HuH-7.5 (cell line): ENCODE results near the gene C3orf52.
A peak's percentile ranks its signal among the peaks of the same experiment; 100 is the strongest.

Source experiments
- DNase-seq: peaks from one replicate; pipeline ENCODE4 v3.0.0; 2011; ENCODE audit warnings: low spot score

Gene C3orf52

DNA sequence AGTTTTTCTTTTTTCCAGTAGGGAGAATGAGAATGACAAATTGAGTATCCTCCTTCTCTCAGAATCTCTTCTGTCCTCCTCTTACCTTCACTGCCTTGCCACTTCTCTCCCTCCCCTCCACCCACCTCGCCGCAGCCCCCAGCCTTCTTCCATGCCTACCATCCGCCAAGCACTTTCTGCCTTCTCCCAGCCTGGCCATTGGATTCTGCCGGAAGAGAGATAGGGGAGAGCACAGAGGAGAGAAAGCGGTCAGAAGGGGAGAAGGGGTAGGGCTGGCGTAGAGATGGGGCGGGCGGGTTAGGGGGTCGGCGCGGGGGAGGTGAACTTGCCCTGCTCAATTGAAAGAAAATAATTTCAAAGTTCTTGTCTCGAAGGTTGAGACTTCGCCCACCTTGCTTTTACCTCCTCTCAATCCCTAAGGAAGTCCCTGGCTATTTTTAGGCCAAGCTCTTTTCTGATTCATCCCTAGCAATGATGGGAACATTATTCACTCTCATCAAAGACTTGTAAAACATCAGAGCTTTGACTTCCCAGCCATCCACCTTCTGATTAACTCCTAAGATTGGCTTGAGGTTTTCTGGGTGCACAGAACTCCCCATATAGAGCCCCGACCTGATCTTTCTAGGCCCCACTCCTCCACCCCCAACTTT lies 811 bp downstream of the C3orf52 start:
- DNase-seq: no peak

DNA sequence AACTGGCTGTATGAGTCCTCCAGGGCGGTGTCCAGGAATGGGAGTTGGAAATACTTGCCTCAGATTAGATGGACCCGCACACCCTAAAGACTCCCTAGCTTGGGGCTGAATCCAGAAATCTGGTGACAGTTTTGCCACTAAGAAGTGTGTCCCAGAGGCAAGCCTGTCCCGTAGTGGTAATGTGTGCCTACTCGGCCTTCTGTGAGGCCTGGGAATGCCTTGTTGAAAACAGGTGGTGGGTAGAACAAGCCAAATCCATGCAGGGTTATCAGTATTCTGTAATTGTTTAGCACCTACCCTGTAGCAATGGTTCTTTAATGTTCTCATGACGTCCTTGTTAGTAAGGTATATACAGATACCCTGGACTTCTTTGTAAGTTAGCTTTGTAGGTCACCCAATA lies 1.6 kb downstream of the C3orf52 start:
- no peak for DNase-seq

DNA sequence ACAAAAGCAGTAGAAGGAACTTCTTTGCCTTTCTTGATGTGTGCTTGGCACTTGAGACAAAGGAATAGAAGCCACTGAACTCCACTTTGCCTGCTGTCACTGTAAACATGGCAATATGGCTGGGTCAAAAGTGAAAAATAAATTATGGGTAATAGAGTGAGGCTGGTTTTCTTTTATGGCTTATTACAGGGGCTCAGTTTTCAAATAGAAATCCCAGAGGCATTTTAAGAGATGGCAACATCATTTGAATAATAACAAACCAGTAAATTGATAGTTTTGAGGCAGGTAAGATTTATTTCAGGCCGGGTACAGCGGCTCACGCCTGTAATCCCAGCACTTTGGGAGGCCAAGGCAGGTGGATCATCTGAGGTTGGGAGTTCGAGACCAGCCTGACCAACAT lies 2.8 kb downstream of the C3orf52 start:
- DNase-seq: no peak

DNA sequence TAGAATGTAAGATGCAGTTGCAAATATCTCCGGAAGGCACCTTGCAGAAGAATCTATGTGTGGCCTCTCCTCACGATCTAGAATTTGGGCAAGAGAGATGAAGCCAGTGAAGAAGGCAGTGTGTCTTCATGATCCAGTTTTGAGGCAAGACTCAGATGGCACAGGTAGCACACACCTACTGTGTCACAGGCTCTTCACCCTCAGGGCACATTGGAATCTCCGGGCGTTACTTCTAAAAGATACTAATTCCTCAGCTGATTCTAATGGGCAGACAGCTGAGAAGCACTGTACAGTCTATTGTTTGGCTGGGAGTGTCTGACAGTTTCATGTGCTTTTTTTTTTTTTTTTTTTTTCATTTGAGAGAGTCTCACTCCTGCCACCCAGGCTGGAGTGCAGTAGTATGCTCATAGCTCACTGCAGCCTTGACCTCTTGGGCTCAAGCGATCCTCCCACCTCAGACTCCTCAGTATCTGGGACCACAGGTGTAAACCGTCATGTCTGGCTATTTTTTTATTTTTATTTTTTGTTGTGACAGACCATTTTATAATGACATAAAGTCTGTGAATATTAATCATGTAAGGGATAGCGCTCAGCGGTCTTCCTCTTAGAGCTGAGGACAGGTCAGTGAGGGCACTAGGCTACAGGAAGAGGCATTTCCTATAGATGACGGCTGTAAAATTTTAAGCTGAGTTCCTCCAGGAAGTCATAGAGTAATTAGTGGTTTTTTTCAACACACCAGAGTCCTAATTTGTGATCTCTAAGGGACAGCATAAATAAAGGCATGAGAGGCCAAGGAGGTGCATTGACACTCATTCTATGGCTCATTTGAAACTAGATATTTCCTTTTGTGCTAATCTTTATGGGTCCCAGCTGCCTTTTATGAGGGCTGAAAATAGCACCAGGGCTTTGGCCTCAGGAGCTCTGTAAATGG lies 4.0 kb downstream of the C3orf52 start:
- DNase-seq: no peak

DNA sequence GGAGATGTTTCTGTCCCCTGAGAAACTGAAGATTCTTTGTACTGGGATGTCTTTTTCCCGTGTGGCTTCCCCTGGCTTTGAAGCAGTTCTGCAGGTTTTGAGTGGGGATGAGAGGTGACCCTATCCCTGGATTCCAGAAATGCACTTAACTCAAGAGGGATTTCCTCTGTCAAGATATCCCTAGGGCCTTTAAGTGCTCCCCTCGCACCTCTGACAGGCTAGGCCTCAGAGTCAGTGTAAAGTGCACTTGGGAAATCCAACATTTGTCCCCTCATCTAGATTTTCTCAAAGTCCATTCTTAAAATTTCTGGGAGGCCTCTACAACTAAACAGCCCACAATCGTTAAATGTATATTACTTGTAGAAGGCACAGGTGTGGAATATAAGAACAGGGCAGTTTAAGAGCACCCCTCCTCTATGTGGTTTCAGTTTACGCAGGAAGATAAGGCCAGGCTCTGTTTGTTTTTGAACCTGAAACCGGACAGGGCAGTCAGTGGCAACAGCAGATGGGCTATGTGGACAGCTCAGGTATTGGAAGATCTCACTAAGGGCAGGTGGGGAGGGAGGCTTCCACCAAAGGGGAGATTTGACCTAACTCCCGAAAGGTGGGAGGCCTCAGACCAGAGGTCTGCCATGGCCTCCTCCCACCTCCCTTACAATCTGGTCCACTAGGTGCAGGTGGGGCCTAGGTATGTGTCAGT lies 4.8 kb downstream of the C3orf52 start:
- DNase-seq: peak; percentile 38

DNA sequence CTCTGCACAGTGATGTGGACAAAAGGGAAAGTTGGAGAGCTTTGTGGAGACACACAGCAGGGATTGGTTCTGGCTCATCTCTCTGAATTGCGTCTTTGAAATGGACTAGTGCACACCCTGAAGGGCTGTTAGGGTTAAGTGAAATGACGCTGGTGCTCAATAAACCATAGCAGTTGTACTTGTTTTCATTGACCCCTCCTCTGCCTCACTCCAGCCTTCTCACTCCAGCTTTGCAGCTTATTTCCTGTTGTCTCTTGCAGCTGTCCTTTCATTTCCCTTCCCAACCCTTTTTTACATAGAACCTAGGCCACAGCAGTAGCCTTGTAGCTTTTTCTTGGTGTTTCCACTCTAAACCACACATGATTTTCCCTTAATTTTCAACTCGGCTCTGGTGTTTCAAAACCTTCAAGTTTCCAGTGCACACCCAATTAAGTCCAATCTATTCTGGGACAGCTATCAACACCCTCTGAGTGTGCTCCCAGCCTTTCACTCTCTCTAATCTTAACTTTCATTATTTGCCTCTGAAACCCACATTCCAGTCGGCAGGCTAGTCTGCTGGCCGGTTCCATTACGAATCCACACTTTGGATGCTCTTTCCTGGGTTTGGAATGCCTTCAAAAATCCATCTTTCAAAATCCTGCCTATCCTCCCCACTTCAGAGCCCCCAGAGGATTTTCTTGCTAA lies 6.4 kb downstream of the C3orf52 start:
- no peak for DNase-seq

DNA sequence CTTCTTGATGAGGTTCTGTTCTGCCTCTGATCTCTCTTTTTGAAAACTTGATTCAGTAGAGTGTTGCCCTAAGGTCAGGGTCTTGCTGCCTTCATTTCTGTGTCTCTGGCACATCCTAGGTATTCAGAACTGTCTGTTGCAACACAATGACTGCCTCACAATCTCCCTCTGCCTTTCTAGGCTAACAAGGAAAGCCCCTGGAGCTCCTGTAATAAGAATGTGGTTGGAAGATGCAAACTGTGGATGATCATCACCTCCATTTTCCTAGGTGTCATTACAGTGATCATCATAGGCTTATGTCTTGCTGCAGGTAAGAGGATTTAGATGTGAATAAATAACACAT lies 7.0 kb downstream of the C3orf52 start:
- DNase-seq: no peak

DNA sequence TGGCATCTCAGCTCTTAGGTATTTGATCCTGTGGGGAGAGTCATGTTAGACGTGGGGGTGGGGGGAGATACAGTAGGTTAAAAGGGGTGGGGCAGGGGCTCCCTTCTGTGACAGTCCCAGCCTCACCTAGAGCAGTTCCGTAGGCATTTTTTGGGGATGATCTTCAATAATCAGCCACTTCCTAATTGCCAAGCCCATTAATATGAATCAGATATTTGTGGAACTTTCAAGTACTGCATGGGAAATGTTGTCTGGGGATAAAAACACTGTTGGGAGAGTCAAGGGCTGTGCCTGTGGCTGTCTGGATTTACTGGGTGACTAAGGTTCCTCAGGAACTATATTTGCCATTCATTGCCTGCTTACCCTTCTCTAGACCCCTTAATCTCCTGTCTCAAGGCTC lies 9.5 kb downstream of the C3orf52 start:
- no peak for DNase-seq

DNA sequence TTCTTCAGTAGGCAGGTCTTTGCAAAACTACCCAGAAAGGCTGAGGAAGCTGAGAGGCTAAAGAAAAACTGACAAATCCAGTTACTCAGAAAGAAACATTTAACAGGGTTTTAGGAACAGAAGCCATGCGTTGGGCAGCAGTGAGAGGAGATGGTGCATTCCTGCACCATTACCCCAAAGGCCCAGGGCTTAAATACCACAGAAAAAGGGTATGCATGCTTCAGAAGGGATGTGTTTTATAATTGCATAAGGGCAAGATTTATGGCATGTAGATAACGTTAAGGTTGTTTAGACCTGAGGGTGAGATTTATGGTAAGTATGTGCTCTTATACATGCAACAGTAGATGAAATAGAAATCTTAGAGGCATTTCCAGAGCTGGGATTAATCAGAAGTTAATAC lies 10.0 kb downstream of the C3orf52 start:
- no peak for DNase-seq

DNA sequence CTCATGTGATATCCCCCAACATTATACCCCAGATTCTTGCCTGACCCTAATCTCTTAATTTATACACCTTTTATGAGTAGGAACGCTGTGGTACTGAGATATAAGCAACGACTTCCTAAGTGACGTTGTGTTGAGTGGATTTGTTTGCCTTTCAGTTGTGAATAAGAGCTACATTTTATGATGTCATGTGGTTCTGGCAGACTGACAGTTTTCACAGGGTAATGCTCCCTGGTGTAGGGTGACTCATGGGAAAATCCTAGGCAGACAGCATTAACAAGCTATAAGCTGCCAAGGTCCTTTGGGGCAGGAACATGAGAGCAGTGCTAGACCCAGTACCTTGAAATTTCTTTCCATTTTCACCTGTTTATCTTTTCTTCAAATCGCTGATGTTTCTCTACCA lies 11.2 kb downstream of the C3orf52 start:
- no peak for DNase-seq

DNA sequence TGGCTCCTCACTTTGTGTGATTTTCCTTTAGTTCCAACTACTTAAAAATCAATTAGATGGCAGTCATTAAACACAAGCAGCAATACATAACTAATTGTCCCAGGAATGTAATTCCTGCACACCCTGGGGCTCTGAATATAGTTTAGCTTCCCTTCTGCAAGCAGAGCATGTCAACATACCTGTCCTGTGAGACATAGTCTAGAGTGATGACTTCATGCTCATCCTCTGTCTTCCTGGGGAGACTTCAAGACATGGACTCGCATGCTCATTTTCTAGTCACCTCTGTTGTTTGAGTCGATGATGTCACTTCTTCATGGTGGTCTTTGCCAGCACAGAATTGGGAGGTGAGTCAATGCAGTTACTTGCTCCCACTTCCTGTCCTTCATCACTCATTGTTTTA lies 15.7 kb downstream of the C3orf52 start:
- no peak for DNase-seq

DNA sequence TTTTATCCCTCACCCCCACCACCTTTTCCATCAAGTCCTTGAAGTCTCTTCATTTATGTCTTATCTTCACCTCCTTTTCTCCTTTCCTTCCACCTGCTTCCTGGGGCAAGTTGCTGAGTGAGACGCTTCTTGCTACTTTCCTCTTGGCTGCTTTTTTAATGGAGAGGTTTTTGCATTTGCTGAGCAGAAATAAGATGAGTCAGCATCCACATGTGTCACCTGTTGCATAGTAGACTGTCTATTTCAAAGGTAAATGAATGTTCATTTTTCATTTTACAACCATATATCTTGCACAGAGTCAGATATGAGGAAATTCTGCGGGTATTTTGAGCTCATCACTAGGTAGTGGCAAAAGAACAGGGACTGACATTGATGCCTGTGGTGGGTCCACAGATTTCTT lies 18.6 kb downstream of the C3orf52 start:
- DNase-seq: no peak

DNA sequence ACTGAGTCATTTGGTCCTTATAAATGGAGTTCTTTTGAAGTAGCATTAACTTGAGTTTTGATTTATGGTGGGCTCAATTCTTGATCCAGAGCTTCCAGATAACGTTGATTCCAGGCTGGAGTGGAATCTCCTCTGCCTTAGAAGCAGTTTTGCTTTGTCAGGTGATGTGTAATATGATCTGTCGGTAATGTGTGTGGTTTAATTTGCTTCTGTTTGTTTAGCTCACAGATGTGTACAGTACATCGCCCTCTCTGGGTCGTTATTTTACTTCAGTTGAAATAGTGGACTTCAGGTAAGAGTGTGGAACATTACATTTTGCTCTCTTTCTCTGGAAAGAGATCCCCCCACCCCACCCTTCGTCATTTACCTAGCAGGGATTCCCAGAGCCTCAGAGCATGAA lies 23.1 kb downstream of the C3orf52 start:
- DNase-seq: no peak

DNA sequence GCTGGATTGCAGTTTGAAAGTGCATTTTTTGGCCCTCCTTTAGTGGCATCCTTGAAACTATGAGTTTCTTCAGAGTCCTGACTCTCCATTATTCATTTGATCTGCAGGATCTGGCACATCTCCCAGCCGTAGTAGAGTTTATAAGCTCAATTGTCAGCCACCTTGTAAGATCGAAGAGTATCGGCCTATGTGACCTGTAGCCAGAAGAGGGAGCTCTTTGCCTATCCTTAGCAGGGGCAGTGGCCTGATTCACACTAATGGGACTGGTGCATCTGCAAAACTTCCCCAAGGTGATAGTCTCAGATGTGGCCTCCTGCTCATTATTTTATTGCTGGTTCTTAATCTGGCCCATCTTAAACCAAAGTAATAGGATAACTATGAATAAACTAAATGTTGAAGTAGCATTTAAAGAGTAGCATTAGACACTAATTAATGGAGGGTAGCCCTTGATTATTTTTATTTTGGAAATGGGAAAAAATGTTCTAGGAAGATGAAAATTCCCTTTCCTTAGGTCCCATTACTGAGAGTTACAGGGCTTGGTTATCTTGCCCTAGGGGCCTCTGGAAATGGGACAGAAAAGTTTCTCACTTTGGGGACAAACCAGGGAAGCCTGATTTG lies 25.7 kb downstream of the C3orf52 start:
- peak; percentile 47 for DNase-seq

DNA sequence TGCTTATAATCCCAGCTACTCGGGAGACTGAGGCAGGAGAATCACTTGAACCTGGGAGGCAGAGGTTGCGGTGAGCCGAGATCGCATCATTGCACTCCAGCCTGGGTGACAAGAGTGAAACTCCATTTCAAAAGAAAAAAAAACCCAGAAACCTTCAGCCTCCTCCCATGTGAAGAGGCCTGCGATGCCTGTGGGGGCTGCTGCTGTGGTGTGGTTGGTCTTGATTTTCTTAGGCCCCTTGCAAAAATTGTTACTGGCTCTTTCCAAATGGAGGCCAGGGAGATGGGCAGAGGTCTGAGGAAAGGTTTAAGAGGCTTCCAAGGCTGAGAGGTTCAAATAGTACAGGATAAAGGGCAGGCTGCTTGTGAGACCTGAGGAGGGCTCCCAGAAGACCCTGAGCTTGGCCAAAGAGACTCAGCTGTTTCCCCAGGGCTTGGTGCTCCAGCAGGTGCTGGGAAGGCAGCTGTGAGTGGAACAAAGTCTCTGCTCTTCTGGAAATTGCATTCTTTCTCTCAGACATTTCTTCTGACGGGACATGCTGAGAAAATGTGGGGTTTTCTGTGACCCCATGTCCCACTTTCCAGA lies 28.5 kb downstream of the C3orf52 start:
- no peak for DNase-seq

DNA sequence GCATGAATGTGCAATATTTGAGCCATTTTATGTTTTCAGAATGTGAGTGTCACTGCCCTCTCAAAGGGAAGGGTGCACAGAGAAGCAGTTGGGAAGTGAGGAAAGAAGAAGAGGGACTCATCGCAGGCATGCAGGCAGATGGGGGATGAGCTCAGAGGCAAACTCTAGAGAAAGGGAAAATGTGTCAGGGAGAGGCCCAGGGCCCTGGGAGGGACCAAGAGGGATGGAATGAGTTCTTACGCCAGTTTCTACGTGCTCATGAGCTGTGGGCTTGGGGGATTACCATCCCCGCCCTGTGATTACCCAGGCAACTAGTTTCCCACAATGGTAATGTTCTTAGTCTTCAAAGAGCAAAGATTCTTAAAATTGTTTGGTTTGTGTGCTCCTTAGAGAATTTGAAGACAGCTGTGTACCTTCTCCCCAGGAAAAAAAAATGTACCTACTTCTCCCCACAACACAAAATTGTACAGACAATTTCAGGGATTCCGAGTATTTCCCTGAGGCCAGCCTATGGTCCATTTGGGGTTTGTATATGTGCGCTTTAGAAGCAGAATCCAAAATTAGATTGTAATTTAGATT lies 29.1 kb downstream of the C3orf52 start:
- DNase-seq: no peak

DNA sequence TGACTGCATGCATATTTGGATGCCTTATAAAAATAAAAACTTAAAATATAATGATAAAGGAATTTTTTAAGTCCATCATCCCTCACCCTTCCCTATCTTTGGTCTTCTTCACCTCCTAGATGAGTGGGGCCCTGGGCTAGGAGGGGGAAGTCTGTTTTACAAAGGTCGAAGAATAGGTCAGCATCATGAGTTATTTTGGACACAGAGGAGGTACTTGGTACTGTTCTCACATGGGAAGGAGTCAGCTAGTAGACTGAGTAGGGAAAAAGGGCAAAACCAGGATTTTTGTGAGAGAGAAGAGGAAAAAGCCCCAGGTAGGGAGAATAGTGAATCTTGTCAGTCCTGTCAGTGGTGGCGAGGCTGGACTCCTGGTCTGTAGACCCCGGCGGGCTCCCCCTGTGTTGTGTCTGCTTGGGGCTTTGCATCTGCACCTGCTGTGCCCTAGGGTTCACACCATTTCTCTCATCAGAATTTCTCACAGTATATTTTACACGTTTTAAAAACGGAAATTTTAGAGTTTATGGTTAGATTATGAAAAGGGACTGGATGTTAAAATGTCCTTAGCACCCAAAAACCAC lies 29.7 kb downstream of the C3orf52 start:
- DNase-seq: no peak

DNA sequence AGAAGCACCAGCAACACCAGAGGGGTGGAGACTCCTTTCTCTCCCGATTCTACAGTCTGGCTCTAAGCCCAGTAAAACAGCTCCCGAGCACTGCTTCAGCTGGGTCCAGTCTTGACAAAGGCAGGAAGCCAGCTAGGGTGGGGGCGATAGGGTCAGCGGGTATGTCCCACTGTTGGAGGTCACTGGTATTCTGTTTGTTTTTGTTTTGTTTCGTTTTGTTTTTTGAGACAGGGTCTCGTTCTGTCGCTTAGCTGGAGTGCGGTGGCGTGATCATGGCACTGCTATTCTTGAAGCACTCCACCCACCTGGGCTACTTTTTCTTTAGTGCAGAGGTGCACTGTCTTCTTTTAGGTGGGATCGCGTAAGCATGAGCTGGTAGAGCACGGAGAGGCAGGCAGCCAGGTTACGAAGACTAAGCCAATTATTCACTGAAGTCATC lies 30.6 kb downstream of the C3orf52 start:
- no peak for DNase-seq

DNA sequence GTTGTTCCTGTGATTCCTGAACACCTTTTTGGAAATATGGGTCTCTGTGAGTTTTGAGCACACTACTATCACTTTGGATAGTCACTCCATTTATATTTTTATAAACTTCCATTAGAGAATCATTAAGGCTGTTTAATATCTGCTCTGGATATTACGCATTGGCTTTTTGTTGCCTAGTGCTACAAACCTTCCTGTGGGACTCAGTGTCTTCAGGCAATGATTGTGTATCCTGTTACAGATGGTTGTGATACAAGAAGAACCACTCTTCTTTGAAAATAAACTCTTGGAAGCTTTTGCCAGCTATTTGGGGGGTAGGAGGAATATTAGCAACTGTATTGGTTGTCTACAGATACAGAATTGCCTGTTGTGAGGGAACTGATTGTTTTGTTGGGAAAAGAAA lies 31.2 kb downstream of the C3orf52 start:
- DNase-seq: no peak

DNA sequence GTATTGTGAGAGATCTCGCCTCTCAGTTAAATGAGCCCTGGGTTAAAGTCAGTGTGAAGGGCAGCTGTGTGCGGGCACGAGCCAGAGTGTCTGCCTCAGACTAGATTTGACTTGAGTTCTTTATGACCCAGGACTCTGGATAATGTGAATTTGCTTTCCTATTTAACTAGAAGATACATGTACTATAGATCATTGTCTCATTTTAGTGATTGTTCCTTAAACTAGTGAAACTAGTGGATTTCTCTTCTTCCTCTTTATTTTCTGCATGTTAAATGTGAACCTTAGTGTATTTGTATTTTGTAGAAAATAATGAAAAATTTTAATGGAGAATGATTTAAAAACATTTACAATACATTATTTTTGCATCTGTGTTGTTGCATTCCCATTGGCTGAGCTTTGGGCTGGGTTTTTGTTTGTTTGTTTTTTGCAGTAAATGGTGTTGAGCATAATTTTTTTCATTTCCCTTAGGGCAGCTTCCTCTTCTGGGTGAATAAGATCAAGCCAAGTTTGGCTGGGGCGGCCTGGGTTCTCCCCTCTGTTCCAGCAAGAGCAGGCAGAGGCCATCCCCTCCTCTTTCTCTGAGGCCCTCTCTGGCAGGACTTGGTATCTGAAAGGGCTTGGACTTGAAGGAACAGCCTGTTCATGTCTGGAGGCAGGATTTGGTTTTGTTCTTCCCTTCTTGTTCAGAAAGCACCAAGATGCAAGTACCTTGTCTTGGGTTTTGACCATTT lies 31.8 kb downstream of the C3orf52 start:
- no peak for DNase-seq
